NB4 (cell line): ENCODE measurements around the gene TEDC1.

Experiments
- POLR2A ChIP-seq: IDR thresholded peaks from 2 replicates; pipeline ENCODE4 v1.6.1; 2011; ENCODE audit warnings: mild to moderate bottlenecking; ENCODE audit not compliant: insufficient read length; ENCODE audit errors: extremely low read depth
- TF ChIP-seq, protein P1 (sequence below): IDR thresholded peaks from one replicate; pipeline ENCODE4 v1.5.1; 2012; ENCODE audit warnings: low read depth, low read length
- TF ChIP-seq, protein P2 (sequence below): IDR thresholded peaks from 2 replicates; pipeline ENCODE4 v1.6.1; 2011; ENCODE audit warnings: low read depth, low read length

DNA sequence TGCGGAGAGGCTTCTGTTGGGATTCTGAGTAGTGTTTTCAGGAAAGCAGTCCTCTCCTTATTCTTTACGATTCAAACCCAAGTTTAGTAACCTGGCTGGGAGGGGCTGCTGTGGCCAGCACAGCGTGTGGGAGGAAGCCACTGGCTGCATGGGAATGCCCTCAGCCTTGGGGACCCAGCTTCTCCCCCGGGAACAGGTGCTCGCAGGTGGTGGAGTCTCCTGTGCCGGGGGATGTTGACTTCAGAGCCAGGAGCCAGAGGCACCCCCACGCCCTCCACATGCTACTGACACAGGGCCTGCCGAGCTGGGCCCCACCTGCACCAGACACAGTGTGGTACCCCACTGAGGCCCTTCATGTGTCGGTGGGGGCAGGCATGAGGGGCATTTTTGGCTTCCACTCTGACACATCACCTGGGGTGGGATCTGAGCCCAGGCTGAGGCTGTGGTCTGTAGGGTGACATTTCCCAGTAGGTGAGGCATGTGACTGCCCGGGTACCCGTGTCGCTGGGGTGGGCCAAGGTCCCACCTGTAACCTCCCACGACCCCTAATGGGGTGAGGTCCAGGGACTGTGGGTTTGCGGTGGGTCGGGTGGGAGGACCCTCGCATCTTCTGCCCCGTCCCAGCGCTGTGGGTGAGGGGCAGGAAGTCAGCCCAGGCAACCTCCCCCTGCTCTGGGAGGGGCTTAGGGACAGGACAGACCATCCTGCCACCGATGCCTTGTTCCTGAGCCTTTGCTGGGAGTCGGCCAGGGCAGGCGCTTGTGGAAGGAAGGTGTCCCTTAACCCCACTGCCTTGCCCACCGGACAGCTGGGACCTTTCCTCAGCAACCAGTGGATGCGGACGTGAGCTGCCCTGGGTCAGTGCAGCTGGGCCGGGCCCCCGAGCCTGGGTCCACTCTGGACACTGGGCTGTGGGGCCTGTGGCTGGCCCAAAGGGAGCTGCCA lies 44.9 kb upstream of the TEDC1 start:
- TF ChIP-seq, protein P1, sequence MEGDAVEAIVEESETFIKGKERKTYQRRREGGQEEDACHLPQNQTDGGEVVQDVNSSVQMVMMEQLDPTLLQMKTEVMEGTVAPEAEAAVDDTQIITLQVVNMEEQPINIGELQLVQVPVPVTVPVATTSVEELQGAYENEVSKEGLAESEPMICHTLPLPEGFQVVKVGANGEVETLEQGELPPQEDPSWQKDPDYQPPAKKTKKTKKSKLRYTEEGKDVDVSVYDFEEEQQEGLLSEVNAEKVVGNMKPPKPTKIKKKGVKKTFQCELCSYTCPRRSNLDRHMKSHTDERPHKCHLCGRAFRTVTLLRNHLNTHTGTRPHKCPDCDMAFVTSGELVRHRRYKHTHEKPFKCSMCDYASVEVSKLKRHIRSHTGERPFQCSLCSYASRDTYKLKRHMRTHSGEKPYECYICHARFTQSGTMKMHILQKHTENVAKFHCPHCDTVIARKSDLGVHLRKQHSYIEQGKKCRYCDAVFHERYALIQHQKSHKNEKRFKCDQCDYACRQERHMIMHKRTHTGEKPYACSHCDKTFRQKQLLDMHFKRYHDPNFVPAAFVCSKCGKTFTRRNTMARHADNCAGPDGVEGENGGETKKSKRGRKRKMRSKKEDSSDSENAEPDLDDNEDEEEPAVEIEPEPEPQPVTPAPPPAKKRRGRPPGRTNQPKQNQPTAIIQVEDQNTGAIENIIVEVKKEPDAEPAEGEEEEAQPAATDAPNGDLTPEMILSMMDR = no peak
- TF ChIP-seq, protein P2, sequence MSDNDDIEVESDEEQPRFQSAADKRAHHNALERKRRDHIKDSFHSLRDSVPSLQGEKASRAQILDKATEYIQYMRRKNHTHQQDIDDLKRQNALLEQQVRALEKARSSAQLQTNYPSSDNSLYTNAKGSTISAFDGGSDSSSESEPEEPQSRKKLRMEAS = no peak
- no peak for TF ChIP-seq POLR2A
